Measurements from ENCODE around the gene SMAD1.

Gene SMAD1

DNA sequence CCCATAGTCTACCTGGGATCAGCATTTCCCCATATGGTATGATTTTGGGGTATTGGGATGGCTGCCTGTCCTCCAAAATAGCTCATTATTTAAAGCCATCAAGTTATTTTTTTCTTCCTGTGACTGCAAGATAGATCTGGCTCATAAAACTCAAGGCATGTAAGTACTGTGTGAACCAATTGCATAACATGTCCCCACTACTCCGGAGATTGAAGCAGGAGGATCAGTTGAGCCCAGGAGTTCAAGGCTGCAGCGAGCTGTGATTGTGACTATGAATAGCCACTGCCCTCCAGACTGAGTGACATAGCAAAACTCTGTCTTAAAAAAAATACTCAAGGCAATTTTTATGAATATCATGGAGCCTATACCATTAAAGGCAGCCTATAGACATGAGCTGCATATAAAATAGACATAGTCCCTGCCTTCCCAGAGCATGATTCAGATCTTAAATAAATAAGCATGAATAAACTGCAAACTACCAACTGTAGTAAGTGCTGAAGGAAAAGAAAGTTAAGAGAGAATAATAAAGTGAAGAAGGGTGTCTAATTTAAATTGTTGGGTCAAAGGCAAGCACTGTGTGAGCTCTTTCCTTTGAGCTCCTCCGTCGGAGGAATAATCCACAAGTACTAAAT, 120.6 kb downstream of the SMAD1 start:
- TF ChIP-seq, protein P1, sequence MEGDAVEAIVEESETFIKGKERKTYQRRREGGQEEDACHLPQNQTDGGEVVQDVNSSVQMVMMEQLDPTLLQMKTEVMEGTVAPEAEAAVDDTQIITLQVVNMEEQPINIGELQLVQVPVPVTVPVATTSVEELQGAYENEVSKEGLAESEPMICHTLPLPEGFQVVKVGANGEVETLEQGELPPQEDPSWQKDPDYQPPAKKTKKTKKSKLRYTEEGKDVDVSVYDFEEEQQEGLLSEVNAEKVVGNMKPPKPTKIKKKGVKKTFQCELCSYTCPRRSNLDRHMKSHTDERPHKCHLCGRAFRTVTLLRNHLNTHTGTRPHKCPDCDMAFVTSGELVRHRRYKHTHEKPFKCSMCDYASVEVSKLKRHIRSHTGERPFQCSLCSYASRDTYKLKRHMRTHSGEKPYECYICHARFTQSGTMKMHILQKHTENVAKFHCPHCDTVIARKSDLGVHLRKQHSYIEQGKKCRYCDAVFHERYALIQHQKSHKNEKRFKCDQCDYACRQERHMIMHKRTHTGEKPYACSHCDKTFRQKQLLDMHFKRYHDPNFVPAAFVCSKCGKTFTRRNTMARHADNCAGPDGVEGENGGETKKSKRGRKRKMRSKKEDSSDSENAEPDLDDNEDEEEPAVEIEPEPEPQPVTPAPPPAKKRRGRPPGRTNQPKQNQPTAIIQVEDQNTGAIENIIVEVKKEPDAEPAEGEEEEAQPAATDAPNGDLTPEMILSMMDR (IDR thresholded peaks at IDR 0.05; ENCODE audit: insufficient read depth, low read depth, low read length, missing control alignments), result no peak
- no peak for DNase-seq (ENCODE audit: low read depth)
- no peak overlapping the region for H3K4me3 ChIP-seq (ENCODE audit: low read depth, low read length)

GRCh38 chr4:145605941-145606340, 124.3 kb downstream of the SMAD1 start:
- TF ChIP-seq, protein P1 (IDR thresholded peaks at IDR 0.05; ENCODE audit: insufficient read depth, low read depth, low read length, missing control alignments), result no peak
- H3K4me3 ChIP-seq (ENCODE audit: low read depth, low read length), result no peak overlapping the region
- DNase-seq (ENCODE audit: low read depth), result no peak
